Fibroblast of lung (primary cell): ENCODE results near the gene UBL4A. TPM values are rescaled to one million over a fixed set of nuclear protein-coding genes. Genes with fewer than 3 reads are reported as not detected.

ENCODE experiments used
- DNase-seq, 2 donors: peaks; one replicate each; pipeline versions ENCODE4 v3.0.0 to v3.0.0-alpha.2; 2010; ENCODE audit warnings: low read depth in 2 of 2
- H2AFZ ChIP-seq: 2 replicates; pipeline ENCODE4 v1.5.1; 2012; ENCODE audit warnings: low read length, control low read depth, inconsistent platforms
- H3K27ac ChIP-seq: 2 replicates; pipeline ENCODE4 v1.5.1; 2011; ENCODE audit warnings: low read length, control low read depth; ENCODE audit not compliant: insufficient read depth
- H3K27me3 ChIP-seq: 2 replicates; pipeline ENCODE4 v1.5.1; 2011; ENCODE audit warnings: mild to moderate bottlenecking, low read length; ENCODE audit not compliant: control insufficient read depth, insufficient read depth
- H3K36me3 ChIP-seq: 2 replicates; pipeline ENCODE4 v1.5.1; 2011; ENCODE audit warnings: low read length; ENCODE audit not compliant: control insufficient read depth, insufficient read depth
- H3K4me1 ChIP-seq: 2 replicates; pipeline ENCODE4 v1.5.1; 2011; ENCODE audit warnings: low read length; ENCODE audit not compliant: control insufficient read depth, insufficient read depth; ENCODE audit errors: extremely low read depth
- H3K4me2 ChIP-seq: 2 replicates; pipeline ENCODE4 v1.5.1; 2011; ENCODE audit warnings: low read length, control low read depth; ENCODE audit not compliant: insufficient read depth; ENCODE audit errors: extremely low read depth
- H3K4me3 ChIP-seq, 4 experiments: fragments of 200-600 bp in 1 of 4; sonication (generic) in 1 of 4; replicated peaks in 1 of 4; 2 replicates each; pipeline ENCODE4 v1.5.1; 2011 to 2016; ENCODE audit warnings: low read length in 4 of 4, low read depth in 3 of 4, mild to moderate bottlenecking in 3 of 4, control low read depth in 2 of 4, inconsistent platforms in 1 of 4, mixed read lengths in 1 of 4; ENCODE audit not compliant: insufficient read depth in 1 of 4; ENCODE audit errors: control extremely low read depth in 1 of 4
- H3K79me2 ChIP-seq: 2 replicates; pipeline ENCODE4 v1.5.1; 2012; ENCODE audit warnings: mild to moderate bottlenecking, low read length, inconsistent platforms; ENCODE audit not compliant: control insufficient read depth, insufficient read depth
- H3K9ac ChIP-seq: 2 replicates; pipeline ENCODE4 v1.5.1; 2011; ENCODE audit warnings: mild to moderate bottlenecking, low read length, control low read depth; ENCODE audit not compliant: insufficient read depth
- H3K9me3 ChIP-seq: 2 replicates; pipeline ENCODE4 v1.5.1; 2012; ENCODE audit warnings: low read depth, low read length; ENCODE audit not compliant: control insufficient read depth, insufficient read depth
- H4K20me1 ChIP-seq: 2 replicates; pipeline ENCODE4 v1.5.1; 2011; ENCODE audit warnings: low read length; ENCODE audit not compliant: control insufficient read depth, insufficient read depth; ENCODE audit errors: extremely low read depth
- CTCF ChIP-seq, 2 donors: IDR thresholded peaks in 1 of 2; conservative IDR thresholded peaks in 1 of 2; 1 replicate in 1 of 2; 2 replicates in 1 of 2; pipeline ENCODE4 v1.5.1; 2011 to 2012; ENCODE audit warnings: low read length in 2 of 2, control low read depth in 1 of 2, inconsistent platforms in 1 of 2, low read depth in 1 of 2, mild to moderate bottlenecking in 1 of 2
- EZH2 ChIP-seq: IDR thresholded peaks from 2 replicates; pipeline ENCODE4 v1.5.1; 2012; ENCODE audit warnings: low read length, control low read depth, mild to moderate bottlenecking; ENCODE audit errors: missing control alignments
- polyA plus RNA-seq, 2 donors: library from polyadenylated mRNA; depleted of rRNA in 1 of 2; stranded (reverse) in 1 of 2; unstranded in 1 of 2; fragments of >200 nt; gene quantifications; 2 replicates each; pipeline ENCODE4 v1.2.1, GENCODE V29; 2011 to 2012; ENCODE audit warnings: missing spikeins in 1 of 2
- total RNA-seq: library from RNA; depleted of rRNA; stranded (reverse); fragments of >200 nt; gene quantifications from 2 replicates; pipeline ENCODE4 v1.2.1, GENCODE V29; 2014

The UBL4A gene
- total and polyA plus RNA-seq, 2 donors (not counting 1 experiment from before 2014, with no cell fraction given): 17.9 to 42.8 TPM

- no peak for DNase-seq
- Histone ChIP-seq H3K27ac (no peak overlapping the region), H3K4me2 (no peak overlapping the region), H3K9me3 (no peaks in the 10 kb centered on the region), H3K4me3 (no peak overlapping the region), H4K20me1 (no peaks in the 10 kb centered on the region), H3K27me3 (no peaks in the 10 kb centered on the region), H3K4me1 (peaks cover 7% of the 10 kb centered on the region), H3K36me3 (peaks cover 13% of the 10 kb centered on the region), H3K79me2 (peaks cover 62% of the 10 kb centered on the region), H3K9ac (no peak overlapping the region), H2AFZ (no peak overlapping the region)
- TF ChIP-seq EZH2 (no peak), CTCF (conservative IDR thresholded peaks at IDR 0.05 in 1 of 2, IDR thresholded peaks at IDR 0.05 in 1 of 2; ENCODE audit: low read depth in 1 of 2, low read length in 2 of 2) (no peak)
Measured at GRCh38 chrX:154441564-154441963, 44.9 kb downstream of the UBL4A start.

GRCh38 chrX:154440623-154441357 is 45.6 kb downstream of the UBL4A start:
- H4K20me1 ChIP-seq: no peaks in the 10 kb centered on the region
- peaks cover 13% of the 10 kb centered on the region for H3K36me3 ChIP-seq
- H3K79me2 ChIP-seq: peaks cover 55% of the 10 kb centered on the region
- no peak overlapping the region for H3K4me2 ChIP-seq
- no peaks in the 10 kb centered on the region for H3K27me3 ChIP-seq
- no peak overlapping the region for H2AFZ ChIP-seq
- H3K27ac ChIP-seq: no peak overlapping the region
- no peak overlapping the region for H3K9ac ChIP-seq
- DNase-seq: no peak
- no peak for TF ChIP-seq EZH2
- no peak for TF ChIP-seq CTCF (conservative IDR thresholded peaks at IDR 0.05 in 1 of 2, IDR thresholded peaks at IDR 0.05 in 1 of 2; ENCODE audit: low read depth in 1 of 2, low read length in 2 of 2)
- peaks cover 7% of the 10 kb centered on the region for H3K4me1 ChIP-seq
- H3K4me3 ChIP-seq: no peak overlapping the region
- H3K9me3 ChIP-seq: no peaks in the 10 kb centered on the region

- Histone ChIP-seq H3K79me2 (peaks cover 46% of the 10 kb centered on the region), H3K4me1 (peaks cover 2% of the 10 kb centered on the region), H3K27ac (no peak overlapping the region), H3K9ac (no peak overlapping the region), H4K20me1 (no peaks in the 10 kb centered on the region), H3K27me3 (no peaks in the 10 kb centered on the region), H3K4me3 (no peak overlapping the region), H3K36me3 (peaks cover 13% of the 10 kb centered on the region), H3K9me3 (no peaks in the 10 kb centered on the region), H2AFZ (no peak overlapping the region), H3K4me2 (no peak overlapping the region)
- no peak for DNase-seq
- TF ChIP-seq CTCF (conservative IDR thresholded peaks at IDR 0.05 in 1 of 2, IDR thresholded peaks at IDR 0.05 in 1 of 2; ENCODE audit: low read depth in 1 of 2, low read length in 2 of 2) (no peak), EZH2 (no peak)
Measured at GRCh38 chrX:154439841-154440240, 46.6 kb downstream of the UBL4A start.
